HPDE6-E6E7 (cell line): Measurements from ENCODE around the gene CDH4.
"Not testable (repeated sequence)": the region's sequence is repeated elsewhere in the genome, so short reads cannot be mapped to it uniquely, and the experiment has no call there.

ENCODE experiments used
- DNase-seq: peaks from one replicate; pipeline ENCODE4 v3.0.0; 2011; ENCODE audit warnings: missing footprints; ENCODE audit errors: extremely low spot score

The CDH4 gene

GRCh38 chr20:61457725-61458124 is 205.7 kb downstream of the CDH4 start:
- no peak for DNase-seq

GRCh38 chr20:61458146-61458746 is 206.2 kb downstream of the CDH4 start:
- DNase-seq = no peak

- DNase-seq = no peak
These were observed 207.2 kb downstream of the CDH4 start for GRCh38 chr20:61459266-61459665.

GRCh38 chr20:61459705-61460104 is 207.6 kb downstream of the CDH4 start:
- no peak for DNase-seq

- no peak for DNase-seq
These were observed 208.4 kb downstream of the CDH4 start for GRCh38 chr20:61460261-61461052.

GRCh38 chr20:61461461-61461860 is 209.4 kb downstream of the CDH4 start:
- DNase-seq = no peak

- DNase-seq = no peak
These were observed 212.5 kb downstream of the CDH4 start for GRCh38 chr20:61464307-61465303.

- DNase-seq = no peak
These were observed 223.7 kb downstream of the CDH4 start for GRCh38 chr20:61475729-61476128.

- DNase-seq = no peak
These were observed 224.9 kb downstream of the CDH4 start for GRCh38 chr20:61476956-61477355.

- DNase-seq = no peak
These were observed 225.4 kb downstream of the CDH4 start for GRCh38 chr20:61477451-61477861.

- DNase-seq = no peak
These were observed 226.0 kb downstream of the CDH4 start for GRCh38 chr20:61478094-61478493.

GRCh38 chr20:61478611-61479305 is 226.7 kb downstream of the CDH4 start:
- DNase-seq = no peak

GRCh38 chr20:61479433-61479832 is 227.4 kb downstream of the CDH4 start:
- not testable (repeated sequence) for DNase-seq

GRCh38 chr20:61480158-61480825 is 228.2 kb downstream of the CDH4 start:
- no peak for DNase-seq

GRCh38 chr20:61482056-61482887 is 230.2 kb downstream of the CDH4 start:
- no peak for DNase-seq

GRCh38 chr20:61482901-61483300 is 230.8 kb downstream of the CDH4 start:
- DNase-seq = no peak

GRCh38 chr20:61483336-61484067 is 231.4 kb downstream of the CDH4 start:
- no peak for DNase-seq

GRCh38 chr20:61486198-61486597 is 234.1 kb downstream of the CDH4 start:
- no peak for DNase-seq

GRCh38 chr20:61487346-61487996 is 235.4 kb downstream of the CDH4 start:
- DNase-seq = no peak
